Osteocyte (in vitro differentiated cells): ENCODE results near the gene GPR157. TPM values are rescaled to one million over a fixed set of nuclear protein-coding genes. Genes with fewer than 3 reads are reported as not detected.

Experiments
- DNase-seq: peaks from one replicate; pipeline ENCODE4 v3.0.0; 2021; ENCODE audit warnings: mixed read lengths; ENCODE audit not compliant: unreplicated experiment; ENCODE audit errors: extremely low spot score
- H3K27ac Mint-ChIP-seq: one replicate; pipeline ENCODE4 v1.8.0; 2021; ENCODE audit warnings: mild to moderate bottlenecking, mixed read lengths; ENCODE audit not compliant: unreplicated experiment
- H3K27me3 Mint-ChIP-seq: one replicate; pipeline ENCODE4 v1.8.0; 2021; ENCODE audit warnings: mixed read lengths; ENCODE audit not compliant: unreplicated experiment
- H3K36me3 Mint-ChIP-seq: one replicate; pipeline ENCODE4 v1.8.0; 2021; ENCODE audit warnings: mixed read lengths; ENCODE audit not compliant: unreplicated experiment
- H3K4me1 Mint-ChIP-seq: one replicate; pipeline ENCODE4 v1.8.0; 2021; ENCODE audit warnings: mixed read lengths; ENCODE audit not compliant: unreplicated experiment
- H3K4me3 Mint-ChIP-seq: one replicate; pipeline ENCODE4 v1.8.0; 2021; ENCODE audit warnings: mild to moderate bottlenecking, moderate library complexity, mixed read lengths; ENCODE audit not compliant: unreplicated experiment
- H3K9me3 Mint-ChIP-seq: one replicate; pipeline ENCODE4 v1.8.0; 2021; ENCODE audit warnings: mixed read lengths; ENCODE audit not compliant: unreplicated experiment
- CTCF ChIP-seq: fragments of 200-600 bp; sonication (generic); IDR thresholded peaks from 2 replicates; pipeline ENCODE4 v1.5.0; 2021; ENCODE audit warnings: antibody characterized with exemption, mild to moderate bottlenecking, moderate library complexity
- total RNA-seq: library from RNA; stranded (reverse); gene quantifications from 2 replicates; pipeline ENCODE4 v1.2.1, GENCODE V29; 2021

GPR157 gene
- total RNA-seq, 1 donor from 2014 or later, result 4.1 TPM

GRCh38 chr1:9093581-9093980 is 35.3 kb downstream of the GPR157 start:
- Mint-ChIP-seq H3K4me3 (no peak overlapping the region), H3K4me1 (no peaks in the 10 kb centered on the region), H3K27ac (no peak overlapping the region), H3K27me3 (peaks cover 16% of the 10 kb centered on the region), H3K36me3 (no peaks in the 10 kb centered on the region), H3K9me3 (peaks cover 8% of the 10 kb centered on the region)
- TF ChIP-seq CTCF, result no peak
- DNase-seq, result no peak

DNA sequence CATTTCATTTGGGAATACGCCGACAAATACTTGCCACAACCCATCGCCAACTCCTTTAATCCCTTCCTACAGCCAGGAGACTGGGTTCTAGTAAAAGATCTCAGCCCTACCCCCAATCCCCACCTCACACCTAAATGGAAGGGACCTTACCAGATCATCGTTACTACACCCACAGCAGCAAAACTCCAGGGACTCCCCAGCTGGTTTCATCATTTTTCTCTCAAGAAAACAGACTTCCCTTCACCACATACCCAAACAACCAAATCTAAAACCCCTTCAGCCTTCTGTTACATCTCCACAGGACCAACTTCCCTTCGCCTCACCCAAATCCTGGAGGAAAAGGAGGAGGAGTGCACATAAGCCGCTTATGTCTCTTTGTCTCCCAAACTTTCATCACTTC is 35.8 kb downstream of the GPR157 start:
- Mint-ChIP-seq H3K27me3 (peaks cover 18% of the 10 kb centered on the region), H3K27ac (no peak overlapping the region), H3K36me3 (no peaks in the 10 kb centered on the region), H3K4me3 (no peak overlapping the region), H3K9me3 (peaks cover 8% of the 10 kb centered on the region), H3K4me1 (no peaks in the 10 kb centered on the region)
- no peak for TF ChIP-seq CTCF
- DNase-seq, result no peak

GRCh38 chr1:9088807-9089206 is 40.1 kb downstream of the GPR157 start:
- no peak overlapping the region for H3K27ac Mint-ChIP-seq
- DNase-seq, result no peak
- no peaks in the 10 kb centered on the region for H3K9me3 Mint-ChIP-seq
- peaks cover 3% of the 10 kb centered on the region for H3K36me3 Mint-ChIP-seq
- peaks cover 19% of the 10 kb centered on the region for H3K27me3 Mint-ChIP-seq
- no peak overlapping the region for H3K4me3 Mint-ChIP-seq
- no peak for TF ChIP-seq CTCF
- peaks cover 13% of the 10 kb centered on the region for H3K4me1 Mint-ChIP-seq

- no peak overlapping the region for H3K27ac Mint-ChIP-seq
- no peak overlapping the region for H3K4me3 Mint-ChIP-seq
- peaks cover 19% of the 10 kb centered on the region for H3K27me3 Mint-ChIP-seq
- DNase-seq, result no peak
- H3K4me1 Mint-ChIP-seq, result peaks cover 13% of the 10 kb centered on the region
- peaks cover 3% of the 10 kb centered on the region for H3K36me3 Mint-ChIP-seq
- H3K9me3 Mint-ChIP-seq, result no peaks in the 10 kb centered on the region
- TF ChIP-seq CTCF, result no peak
Observed at GRCh38 chr1:9087411-9088125, 41.3 kb downstream of the GPR157 start.

DNA sequence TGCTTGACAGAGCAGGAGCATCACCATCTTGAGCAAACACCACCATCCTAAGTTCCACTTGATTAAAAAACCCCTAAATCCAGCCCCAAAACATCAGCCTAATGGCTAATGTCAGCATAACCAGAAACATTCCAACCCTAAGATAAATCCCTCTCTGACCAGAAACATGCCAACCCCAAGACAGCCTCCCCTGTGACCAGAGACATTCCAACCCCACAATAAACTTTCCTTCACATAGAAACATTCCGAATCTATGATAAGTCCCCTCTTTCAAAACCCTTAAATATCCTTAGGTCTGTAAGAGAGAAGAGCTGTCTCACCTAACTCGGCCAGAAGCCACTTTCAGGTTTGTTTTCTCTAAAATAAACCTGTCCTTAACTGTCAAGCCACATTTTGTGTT is 42.1 kb downstream of the GPR157 start:
- Mint-ChIP-seq H3K4me3 (no peak overlapping the region), H3K9me3 (no peaks in the 10 kb centered on the region), H3K27me3 (peaks cover 19% of the 10 kb centered on the region), H3K27ac (no peak overlapping the region), H3K36me3 (peaks cover 3% of the 10 kb centered on the region), H3K4me1 (peaks cover 13% of the 10 kb centered on the region)
- no peak for DNase-seq
- TF ChIP-seq CTCF, result no peak
